Tongue (tissue), 2 donors: ENCODE measurements around the gene FUZ. TPM values are rescaled to one million over a fixed set of nuclear protein-coding genes. Genes with fewer than 3 reads are reported as not detected.
"Not testable (repeated sequence)": the region's sequence is repeated elsewhere in the genome, so short reads cannot be mapped to it uniquely, and the experiment has no call there.

Experiments used
- DNase-seq: peaks from one replicate; pipeline ENCODE4 v3.0.0-alpha.2; 2015
- total RNA-seq: library from RNA; depleted of rRNA; stranded (reverse); fragments of >200 nt; gene quantifications from one replicate; pipeline ENCODE4 v1.2.3, GENCODE V29; 2014

The FUZ gene
- total RNA-seq, 1 donor from 2014 or later = 25.7 TPM

DNA sequence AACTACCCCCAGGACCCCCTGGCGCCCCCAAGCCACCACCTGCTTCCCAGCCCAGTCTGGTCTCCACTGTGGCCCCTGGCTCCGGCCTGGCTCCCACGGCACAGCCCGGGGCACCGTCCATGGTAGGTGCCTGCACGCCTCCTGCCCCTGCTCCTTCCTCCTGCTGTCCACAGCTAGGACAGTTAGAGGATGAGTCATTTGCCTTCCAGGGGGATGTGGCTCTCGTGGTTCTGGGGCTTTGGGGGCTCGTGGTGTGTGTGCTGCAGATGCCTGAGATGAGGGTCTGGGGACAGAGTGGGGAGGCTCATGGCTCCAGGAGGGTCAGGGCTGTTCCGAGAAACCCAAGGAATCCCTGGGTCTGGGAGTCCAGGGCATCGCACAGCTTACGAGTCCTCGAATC, 17.7 kb upstream of the FUZ start:
- DNase-seq = no peak

DNA sequence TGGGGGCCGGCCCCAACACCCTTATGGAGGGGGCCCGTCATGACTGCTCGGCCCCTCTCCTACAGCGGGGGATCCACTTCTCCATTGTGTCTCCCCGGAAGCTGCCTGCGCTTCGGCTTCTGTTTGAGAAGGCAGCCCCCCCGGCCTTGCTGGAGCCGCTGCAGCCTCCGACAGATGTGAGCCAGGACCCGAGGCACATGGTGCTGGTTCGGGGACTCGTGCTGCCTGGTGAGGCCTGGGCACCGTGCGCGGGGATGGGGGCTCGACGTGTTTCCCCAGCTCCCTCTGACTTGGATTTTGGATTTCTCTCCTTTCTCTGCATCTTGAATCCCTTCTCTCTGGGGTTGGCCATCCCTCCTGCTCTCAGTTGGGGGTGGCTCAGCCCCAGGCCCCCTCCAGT, 16.6 kb upstream of the FUZ start:
- DNase-seq = no peak

DNA sequence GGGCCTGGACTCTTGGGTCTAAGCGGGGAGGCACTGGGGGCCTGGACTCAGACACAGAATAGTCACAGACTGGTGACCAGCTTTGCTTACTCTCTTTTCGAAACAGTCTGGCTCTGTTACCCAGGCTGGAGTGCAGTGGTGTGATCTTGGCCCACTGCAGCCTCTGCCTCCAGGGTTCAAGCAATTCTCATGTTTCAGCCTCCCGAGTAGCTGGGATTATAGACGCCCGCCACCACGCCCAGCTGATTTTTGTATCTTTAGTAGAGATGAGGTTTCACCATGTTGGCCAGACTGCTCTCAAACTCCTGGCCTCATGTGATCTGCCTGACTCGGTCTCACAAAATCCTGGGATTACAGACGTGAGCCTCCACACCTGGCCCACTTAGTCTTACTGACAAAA, 16.1 kb upstream of the FUZ start:
- DNase-seq = no peak

DNA sequence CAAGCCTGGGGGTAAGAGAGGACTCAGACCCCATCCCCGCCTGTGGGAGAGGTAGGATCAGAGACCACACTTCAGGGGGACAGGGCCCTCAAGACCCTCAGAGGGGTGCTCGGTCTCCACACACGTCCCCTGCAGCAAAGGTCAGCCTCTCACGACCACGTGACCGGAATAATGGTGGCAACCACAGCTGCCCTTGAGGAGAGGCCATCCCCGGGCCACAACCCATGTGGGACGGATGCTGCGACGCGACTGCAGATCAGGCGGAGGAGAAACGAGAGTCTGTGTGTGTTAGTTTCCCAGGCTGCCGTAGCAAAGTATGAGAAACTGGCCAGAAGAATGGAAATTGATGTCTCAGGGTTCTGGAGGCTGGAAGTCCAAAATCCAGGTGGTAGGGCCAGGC, 13.9 kb upstream of the FUZ start:
- no peak for DNase-seq

DNA sequence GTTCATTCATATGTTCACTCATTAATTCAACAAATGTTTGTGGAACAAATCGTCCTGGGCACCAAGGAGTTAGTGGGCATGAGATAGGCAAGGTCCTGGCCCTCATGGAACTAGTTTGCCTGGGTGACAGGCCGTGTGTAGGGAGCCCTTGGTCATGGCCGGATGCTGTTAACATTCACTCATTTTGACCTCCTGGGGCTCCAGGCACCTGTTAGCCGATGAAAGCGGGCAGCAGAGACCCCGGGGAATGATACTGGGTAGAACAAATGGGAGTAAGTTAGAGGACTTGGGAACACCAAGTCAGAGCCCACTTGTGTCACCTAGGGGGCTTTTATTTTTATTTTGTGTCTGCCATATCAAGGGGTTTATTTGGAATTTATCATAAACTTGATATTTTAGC, 11.6 kb upstream of the FUZ start:
- DNase-seq = no peak

DNA sequence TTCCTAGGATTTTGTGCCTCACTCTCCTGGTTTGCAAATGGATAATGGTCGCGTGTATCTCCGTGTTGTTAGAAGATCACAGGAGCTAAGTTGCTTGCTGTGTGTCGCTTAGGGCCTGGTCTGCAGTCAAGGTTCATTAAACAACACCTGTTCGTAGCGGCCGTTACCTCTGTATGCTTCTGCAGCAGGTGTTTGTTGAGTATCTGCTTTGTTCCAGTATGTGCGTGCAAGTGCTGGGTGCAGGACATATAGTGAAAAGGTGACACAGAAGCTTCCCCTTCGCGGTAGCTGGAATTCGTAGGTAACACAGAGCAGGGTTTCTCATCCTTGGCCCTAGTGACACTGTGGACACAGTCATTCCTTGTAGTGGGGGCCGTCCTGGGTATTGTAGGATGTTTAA, 10.4 kb upstream of the FUZ start:
- no peak for DNase-seq

DNA sequence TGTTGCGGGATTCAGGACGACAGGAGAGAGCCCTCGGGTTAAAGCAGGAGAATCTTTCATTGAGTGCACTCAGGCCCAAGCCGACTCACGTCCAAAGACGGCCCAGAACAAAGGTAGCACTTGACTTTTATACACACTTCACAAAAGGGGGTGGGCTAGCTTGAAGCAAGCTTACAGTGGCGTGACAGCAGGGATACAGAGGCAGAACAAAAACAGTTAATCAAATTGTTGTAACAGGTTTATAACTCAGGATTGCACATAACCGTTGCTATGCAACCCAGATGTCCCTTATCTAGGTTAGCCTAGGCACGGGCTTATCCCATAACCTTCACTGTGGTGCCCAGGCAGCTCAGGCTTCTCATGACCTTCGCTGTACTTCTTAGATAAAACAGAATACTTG, 7.0 kb upstream of the FUZ start:
- DNase-seq = no peak

DNA sequence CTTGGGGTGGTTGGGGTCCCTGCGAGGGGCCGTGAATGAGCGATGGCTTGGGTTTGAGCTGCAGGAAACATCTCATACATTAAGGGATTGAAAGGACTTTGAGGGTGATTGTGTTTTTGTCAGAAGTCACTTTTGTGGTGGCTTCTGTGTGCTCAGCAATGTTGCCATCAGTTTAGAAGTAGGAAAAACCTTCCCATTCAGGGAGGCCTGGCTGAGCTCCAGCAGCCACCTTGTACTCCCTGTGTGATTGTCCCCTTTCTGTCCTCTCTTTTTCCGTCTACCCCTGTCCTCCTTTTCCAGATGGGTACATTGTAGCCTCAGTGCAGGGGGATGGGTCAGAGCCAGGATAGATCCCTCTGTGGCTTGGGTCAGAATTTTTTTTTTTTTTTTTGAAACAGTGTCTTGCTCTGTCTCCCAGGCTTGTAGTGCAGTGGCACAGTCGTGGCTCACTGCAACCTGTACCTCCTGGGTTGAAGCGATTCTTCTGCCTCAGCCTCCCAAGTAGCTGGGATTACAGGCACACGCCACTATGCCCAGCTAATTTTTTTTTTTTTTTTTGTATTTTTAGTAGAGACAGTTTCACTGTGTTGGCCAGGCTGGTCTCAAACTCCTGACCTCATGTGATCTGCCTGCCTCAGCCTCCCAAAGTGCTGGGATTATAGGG, 6.5 kb upstream of the FUZ start:
- DNase-seq = not testable (repeated sequence)

DNA sequence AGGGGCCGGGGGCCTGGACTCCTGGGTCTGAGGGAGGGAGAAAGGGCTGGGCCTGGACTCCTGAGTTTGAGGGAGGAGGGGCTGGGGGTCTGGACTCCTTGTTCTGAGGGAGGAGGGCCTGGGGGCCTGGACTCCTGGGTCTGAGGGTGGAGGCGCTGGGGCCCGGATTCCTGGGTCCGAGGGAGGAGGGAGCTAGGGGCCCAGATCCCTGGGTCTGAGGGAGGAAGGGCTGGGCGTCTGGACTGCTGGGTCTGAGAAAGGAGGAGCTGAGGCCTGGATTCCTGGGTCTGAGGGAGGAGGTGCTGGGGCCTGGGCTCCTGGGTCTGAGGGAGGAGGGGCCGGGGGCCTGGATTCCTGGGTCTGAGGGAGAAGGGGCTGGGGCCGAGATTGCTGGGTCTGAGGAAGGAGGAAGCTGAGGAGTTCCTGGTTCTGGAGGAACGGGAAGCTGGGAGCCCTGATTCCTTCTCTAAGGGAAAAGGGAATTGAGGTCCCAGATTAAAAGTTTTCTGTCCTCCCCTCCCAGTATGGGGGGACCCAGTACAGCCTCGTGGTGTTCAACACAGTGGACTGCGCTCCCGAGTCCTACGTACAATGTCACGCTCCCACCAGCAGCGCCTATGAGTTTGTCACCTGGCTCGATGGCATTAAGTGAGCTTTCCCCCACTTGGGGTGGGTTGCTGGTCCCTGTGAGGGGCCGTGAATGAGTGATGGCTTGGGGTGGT, 5.7 kb upstream of the FUZ start:
- no peak for DNase-seq

DNA sequence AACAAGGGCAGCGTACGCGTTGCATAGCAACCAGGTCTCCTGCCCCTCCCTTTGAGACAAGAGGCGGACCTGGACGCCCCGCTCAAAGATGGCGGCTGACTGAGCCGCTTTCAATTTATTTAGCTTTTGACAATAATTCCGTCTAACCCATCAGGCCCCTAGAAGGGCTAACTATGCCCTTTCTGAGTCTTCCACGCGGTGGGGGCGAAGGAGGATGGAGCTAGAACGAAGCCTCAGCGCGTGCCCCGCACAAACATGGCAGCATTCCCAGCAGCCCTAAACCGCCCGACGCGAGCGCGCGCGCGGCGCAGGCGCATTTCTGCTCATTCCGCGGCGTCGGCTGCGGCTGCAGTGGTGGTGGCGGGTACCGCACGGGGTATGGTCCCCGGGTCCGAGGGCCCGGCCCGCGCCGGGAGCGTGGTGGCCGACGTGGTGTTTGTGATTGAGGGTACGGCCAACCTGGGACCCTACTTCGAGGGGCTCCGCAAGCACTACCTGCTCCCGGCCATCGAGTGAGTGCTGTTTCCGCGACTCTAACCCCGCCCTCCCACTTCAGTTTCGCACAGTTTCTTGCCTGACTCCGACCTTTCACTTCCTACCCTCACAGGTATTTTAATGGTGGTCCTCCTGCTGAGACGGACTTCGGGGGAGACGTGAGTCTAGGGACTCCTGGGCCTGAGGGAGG, 5.0 kb upstream of the FUZ start, which contains the start of gene MED25:
MED25 (plus strand) TSS at position 326 of the 685 bp plus-strand sequence; CDS start at position 379, 53 bp downstream.
- DNase-seq = peak; percentile 95

DNA sequence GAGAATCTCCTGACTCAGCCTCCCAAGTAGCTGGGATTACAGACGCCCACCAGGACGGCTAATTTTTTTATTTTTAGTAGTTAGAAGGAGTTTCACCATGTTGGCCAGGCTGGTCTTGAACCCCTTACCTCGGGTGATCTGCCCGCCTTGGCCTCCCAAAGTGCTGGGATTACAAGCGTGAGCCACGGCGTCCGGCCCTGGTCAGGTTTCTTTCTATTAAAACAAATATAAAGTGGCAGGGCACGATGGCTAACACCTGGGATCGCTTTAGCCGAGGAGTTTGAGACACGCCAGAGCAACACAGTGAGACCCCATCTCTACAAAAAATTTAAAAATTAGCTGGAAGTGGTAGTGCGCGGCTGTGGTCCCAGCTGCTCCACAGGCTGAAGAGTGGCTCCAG, 3.5 kb upstream of the FUZ start:
- DNase-seq = peak; percentile 45

DNA sequence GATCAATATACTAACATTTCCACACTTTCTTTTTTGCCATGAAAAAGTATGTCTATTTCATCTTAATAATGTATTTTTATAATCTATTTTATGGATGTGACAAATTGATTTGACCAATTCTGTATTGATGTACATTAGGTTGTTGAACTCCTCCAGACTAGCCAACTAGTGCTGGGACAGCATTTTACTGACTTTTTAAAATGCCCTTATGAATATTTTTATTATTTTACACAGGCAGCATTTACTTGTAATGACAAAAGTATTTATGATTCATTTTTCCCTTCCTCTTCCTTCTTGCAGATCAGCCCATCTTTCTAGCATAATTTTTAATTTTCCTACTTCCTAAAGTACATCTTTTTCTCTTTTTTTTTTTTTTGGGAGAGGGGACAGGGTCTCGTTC, 918 bp upstream of the FUZ start:
- DNase-seq = no peak

DNA sequence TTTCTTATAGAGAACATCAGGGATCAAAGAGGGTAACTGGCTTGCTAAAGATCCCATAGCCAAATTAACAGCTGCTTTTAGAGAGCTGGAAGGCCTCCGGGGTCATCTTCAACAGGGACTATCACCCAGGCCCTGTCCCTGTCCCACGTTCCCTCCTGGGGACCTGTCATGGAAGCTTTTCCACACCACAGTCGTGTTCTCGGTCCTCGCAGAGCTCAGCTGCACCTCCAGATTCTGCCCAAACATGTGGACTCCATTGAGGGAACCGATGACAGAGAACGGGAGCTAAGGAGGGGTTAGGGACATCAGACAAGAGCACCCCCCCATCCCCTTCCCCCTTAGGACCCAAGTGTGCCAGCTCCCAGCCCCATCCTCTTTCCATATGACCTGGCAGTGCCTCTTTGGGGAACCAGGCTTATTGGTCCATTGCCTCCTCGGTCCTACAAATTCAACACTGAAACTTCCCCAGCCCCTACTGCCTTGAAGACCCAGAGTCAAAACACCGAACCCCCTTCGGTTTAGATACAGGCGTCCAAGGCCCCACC, 568 bp downstream of the FUZ start:
- DNase-seq = no peak

DNA sequence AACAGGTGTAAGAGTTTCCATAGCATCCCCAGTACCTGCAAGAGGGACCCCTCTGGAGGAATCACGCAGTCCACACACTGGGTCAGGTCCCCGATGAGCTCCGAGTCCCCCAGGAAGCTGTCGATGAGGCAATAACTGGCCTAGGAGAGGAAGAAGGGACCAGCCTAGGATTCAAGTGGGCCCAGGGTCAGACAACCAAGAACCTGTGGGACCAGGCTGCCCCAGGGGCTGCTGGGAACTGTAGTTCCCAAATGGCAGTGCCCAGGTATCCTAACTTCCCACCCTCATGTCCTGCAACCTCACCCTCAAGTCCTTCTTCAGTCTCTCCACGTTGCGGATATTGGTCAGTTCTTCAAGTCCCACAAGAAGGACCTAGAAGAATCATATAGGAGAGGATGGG, 1.8 kb downstream of the FUZ start:
- DNase-seq = no peak

DNA sequence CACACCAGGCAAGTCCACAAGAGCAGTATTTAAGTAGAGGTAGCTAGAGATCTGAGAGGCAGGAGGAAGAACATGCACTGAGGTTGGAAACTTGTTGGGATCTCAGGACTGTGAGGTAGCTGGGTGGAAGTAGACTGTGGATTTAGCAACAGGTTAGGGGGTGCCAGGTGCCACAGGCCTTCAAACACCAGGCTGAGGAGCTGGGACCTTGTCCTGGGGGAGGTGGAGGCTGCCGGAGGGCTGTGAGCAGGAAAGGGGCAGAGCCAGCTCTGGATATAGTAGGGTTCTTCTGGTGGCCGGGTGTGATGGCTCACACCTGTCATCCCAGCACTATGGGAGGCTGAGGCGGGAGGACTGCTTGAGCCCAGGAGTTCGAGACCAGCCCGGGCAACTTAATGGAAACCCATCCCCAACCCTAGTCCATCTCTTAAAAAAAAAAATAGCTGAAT, 3.1 kb downstream of the FUZ start:
- no peak for DNase-seq

DNA sequence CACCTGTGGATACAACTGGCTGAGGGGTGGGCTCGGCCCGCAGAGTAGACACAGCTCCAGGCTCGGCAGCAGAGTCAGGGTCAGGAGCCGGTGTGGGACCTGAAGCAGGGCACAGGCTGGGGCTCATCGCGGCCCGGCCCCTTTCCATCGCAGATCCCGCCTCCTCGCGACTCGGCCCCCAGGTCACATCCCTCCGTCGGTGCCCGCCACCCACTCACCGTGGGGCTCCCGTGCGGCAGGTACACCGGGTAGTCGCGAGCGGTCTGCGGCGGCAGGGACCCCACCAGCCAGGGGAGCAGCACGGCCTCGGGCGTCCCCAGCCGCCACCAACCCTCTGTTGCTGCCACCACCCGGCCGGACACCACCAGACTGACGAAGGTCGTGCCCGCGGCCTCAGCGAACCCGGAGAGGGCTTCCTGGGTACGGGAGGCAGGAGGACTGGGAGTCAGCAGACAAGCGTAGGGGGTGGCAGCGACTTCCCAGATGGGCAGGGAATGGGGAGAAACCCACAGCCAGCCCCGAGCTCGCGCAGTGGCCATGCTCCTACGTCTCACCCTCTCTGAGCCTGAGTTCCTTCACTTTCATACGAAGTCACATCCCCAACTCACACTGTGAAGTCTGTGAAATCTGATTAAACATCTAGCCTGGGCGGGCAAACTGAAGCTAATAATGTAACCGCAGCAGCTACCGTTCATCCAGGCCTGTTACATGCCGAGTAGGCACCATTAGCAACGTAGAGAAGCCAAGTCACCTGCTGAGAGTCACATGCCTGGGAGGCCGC, 3.7 kb downstream of the FUZ start:
- DNase-seq = peak; percentile 37

DNA sequence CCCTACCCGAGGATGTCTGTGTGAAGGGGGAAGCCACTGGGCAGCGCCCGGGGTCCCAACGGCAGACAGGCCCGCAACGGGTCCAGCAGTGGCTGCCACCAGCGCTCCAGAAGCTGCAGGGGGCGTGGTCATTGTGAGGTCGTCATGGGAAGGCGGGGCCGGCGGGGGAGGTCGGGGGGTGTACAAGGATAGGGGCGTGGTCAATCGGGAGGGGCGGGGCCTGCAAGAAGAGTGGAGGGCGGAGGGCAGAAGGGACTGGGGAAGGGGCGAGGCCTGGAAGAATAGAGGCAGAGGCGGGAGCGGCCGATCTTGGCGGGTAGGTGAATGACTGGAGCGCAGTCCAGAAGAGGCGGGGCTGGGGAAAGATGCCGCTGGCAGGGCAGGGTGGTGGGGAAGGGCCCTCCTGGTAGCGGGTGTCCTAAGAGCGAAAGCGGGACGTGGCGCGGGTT, 4.4 kb downstream of the FUZ start:
- peak; percentile 96 for DNase-seq

DNA sequence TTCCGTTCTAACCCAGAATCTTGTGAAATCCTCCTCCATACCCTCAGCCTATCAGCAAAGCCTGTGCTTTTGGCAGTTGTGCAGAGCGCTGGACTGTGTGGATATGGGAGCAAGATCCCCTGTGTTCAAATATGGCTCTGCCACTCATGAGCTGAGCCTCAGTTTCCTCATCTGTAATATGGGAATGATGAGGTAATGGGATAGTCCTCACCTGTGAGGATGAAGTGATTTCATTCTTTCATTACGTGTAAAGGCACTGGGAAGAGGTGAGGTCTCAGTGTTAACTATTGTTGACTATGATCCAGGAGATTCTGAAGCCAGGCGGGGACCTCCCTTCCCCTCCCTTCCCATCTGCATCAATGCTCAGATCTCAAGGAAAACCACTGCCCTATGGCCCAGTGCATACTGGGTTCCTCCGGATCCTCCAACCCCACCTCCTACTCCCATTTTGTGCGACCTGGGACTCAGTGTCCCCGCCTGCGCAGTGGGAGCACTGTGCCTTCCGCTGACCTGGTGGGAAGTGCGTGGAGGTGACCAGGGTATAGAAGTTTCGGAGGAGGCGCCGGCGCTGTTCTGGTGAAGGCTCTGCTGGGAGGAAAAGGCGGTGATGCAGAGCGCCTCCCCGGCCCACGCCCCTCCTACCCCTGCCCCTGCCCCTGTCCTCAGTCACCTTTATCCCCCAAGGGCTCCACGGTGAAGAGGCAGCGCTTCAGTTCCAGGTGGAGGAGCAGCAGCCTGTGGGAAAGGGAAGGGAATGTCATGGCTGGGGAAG, 5.0 kb downstream of the FUZ start:
- DNase-seq = no peak

DNA sequence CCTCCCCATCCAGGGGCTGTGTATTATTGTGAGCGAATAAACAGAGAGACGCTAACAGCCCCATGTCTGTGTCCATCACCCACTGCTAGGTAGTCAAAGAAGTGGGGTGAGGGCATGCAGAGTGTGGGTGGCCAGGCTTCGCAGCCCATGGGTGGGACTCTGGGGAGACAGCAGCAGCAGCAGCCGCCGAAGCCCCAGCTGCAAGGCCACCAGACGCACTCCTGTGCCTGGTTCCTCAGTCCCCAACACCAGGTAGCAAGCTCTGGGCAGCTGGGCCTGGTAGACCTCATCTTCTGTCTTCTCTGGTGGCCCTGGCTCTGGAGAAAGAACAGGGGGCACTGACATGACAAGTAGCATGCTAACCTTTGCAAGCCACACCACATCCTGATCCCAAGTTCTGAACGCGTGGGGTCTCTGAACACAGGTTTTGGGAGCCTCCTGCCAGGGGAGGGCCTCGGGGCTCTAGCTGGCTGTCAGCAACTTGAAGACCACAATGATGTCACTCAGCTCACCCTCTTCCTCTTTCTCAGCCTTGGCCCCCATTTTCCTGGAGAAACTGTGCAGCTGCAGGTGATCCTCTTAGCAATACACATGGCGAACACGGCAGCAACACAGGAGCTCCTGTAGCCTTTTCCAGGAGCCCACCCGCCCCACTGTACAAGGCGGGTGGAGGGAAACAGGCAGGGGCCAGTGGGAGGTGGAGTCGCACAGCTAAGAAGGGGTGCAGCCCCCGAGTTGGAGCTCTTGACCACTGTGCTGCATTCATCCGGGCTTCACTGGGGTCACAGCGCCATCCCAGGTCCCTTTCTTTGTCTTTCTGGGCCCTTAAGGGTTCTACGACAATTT, 5.8 kb downstream of the FUZ start:
- DNase-seq = no peak

DNA sequence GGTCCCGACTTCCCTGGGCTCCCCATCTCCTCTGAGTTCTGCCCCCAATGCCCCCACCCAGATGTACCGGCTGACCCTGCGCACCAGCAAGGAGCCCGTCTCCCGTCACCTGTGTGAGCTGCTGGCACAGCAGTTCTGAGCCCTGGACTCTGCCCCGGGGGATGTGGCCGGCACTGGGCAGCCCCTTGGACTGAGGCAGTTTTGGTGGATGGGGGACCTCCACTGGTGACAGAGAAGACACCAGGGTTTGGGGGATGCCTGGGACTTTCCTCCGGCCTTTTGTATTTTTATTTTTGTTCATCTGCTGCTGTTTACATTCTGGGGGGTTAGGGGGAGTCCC, 6.5 kb downstream of the FUZ start:
- DNase-seq = no peak
